GM23248 (cell line): ENCODE results near the gene RAI1. TPM values are rescaled to one million over a fixed set of nuclear protein-coding genes. Genes with fewer than 3 reads are reported as not detected.

Experiments
- DNase-seq: peaks from one replicate; pipeline ENCODE4 v3.0.0-alpha.2; 2015
- H2AFZ ChIP-seq: fragments of 200-600 bp; sonication (generic); 2 replicates; pipeline ENCODE4 v1.6.1; 2016; ENCODE audit warnings: antibody characterized with exemption
- H3F3A ChIP-seq: fragments of 200-600 bp; sonication (generic); 2 replicates; pipeline ENCODE4 v1.6.1; 2016; ENCODE audit warnings: mild to moderate bottlenecking, antibody characterized with exemption, mixed run types; ENCODE audit not compliant: insufficient read depth
- H3K27ac ChIP-seq: fragments of 200-600 bp; sonication (generic); 2 replicates; pipeline ENCODE4 v1.5.1; 2016; ENCODE audit warnings: mild to moderate bottlenecking
- H3K27me3 ChIP-seq: fragments of 200-600 bp; sonication (generic); replicated peaks from 2 replicates; pipeline ENCODE4 v1.6.1; 2016; ENCODE audit warnings: mild to moderate bottlenecking; ENCODE audit not compliant: insufficient read depth
- H3K36me3 ChIP-seq: fragments of 200-600 bp; sonication (generic); 2 replicates; pipeline ENCODE4 v1.6.1; 2016; ENCODE audit warnings: low read depth, mild to moderate bottlenecking
- H3K4me1 ChIP-seq: fragments of 200-600 bp; sonication (generic); 2 replicates; pipeline ENCODE4 v1.6.1; 2016; ENCODE audit warnings: mild to moderate bottlenecking; ENCODE audit not compliant: insufficient read depth
- H3K4me2 ChIP-seq: fragments of 200-600 bp; sonication (generic); one replicate; pipeline ENCODE4 v1.6.1; 2016; ENCODE audit warnings: mild to moderate bottlenecking; ENCODE audit not compliant: unreplicated experiment
- H3K4me3 ChIP-seq: fragments of 200-600 bp; sonication (generic); 2 replicates; pipeline ENCODE4 v1.5.1; 2016; ENCODE audit warnings: mild to moderate bottlenecking
- H3K79me2 ChIP-seq: fragments of 200-600 bp; sonication (generic); 2 replicates; pipeline ENCODE4 v1.6.1; 2016; ENCODE audit warnings: mild to moderate bottlenecking; ENCODE audit not compliant: insufficient read depth
- H3K9ac ChIP-seq: fragments of 200-600 bp; sonication (generic); 2 replicates; pipeline ENCODE4 v1.6.1; 2016; ENCODE audit warnings: mild to moderate bottlenecking
- H3K9me2 ChIP-seq: fragments of 200-600 bp; sonication (generic); 2 replicates; pipeline ENCODE4 v1.6.1; 2016; ENCODE audit warnings: mixed run types, mild to moderate bottlenecking, moderate library complexity; ENCODE audit not compliant: insufficient read depth
- H3K9me3 ChIP-seq: fragments of 200-600 bp; sonication (generic); one replicate; pipeline ENCODE4 v1.6.1; 2017; ENCODE audit warnings: low read depth
- H4K20me1 ChIP-seq: fragments of 200-600 bp; sonication (generic); 2 replicates; pipeline ENCODE4 v1.6.0; 2016; ENCODE audit not compliant: insufficient read depth
- EZH2 ChIP-seq: fragments of 200-600 bp; sonication (generic); IDR thresholded peaks from 2 replicates; pipeline ENCODE4 v1.6.1; 2018; ENCODE audit warnings: antibody characterized with exemption, mild to moderate bottlenecking; ENCODE audit not compliant: insufficient read depth, poor library complexity, severe bottlenecking
- EZH2phosphoT487 ChIP-seq: fragments of 200-600 bp; sonication (generic); IDR thresholded peaks from 2 replicates; pipeline ENCODE4 v1.6.1; 2018; ENCODE audit warnings: antibody characterized with exemption, moderate library complexity, mild to moderate bottlenecking, low read depth; ENCODE audit not compliant: insufficient read depth
- WGBS, 2 experiments: methylation state at CpG; one replicate each; pipeline ENCODE4 v1.1.6; 2015 to 2017; ENCODE audit warnings: low lambda C conversion rate in 2 of 2, low coverage in 1 of 2; ENCODE audit errors: missing lambda C conversion rate in 2 of 2; 5-methylcytosine and 5-hydroxymethylcytosine counted together
- in situ Hi-C: fragments of 300-500 bp; cut with MboI; formaldehyde crosslinking; loops from 2 replicates; pipeline ENCODE4 v1.15.0; 2020
- polyA plus RNA-seq: library from polyadenylated mRNA; unstranded; fragments of >200 nt; fragmentation: Nextera tagmentation; extraction: Ambion mirVana; gene quantifications from 2 replicates; pipeline ENCODE4 v1.2.1, GENCODE V29; 2016
- total RNA-seq: library from RNA; depleted of rRNA; stranded (reverse); fragments of >200 nt; shearing (Covaris generic); gene quantifications from 2 replicates; pipeline ENCODE4 v1.2.3, GENCODE V29; 2014

The RAI1 gene
- total and polyA plus RNA-seq, 2 experiments from 2014 or later, result 5.2 to 9.1 TPM

DNA sequence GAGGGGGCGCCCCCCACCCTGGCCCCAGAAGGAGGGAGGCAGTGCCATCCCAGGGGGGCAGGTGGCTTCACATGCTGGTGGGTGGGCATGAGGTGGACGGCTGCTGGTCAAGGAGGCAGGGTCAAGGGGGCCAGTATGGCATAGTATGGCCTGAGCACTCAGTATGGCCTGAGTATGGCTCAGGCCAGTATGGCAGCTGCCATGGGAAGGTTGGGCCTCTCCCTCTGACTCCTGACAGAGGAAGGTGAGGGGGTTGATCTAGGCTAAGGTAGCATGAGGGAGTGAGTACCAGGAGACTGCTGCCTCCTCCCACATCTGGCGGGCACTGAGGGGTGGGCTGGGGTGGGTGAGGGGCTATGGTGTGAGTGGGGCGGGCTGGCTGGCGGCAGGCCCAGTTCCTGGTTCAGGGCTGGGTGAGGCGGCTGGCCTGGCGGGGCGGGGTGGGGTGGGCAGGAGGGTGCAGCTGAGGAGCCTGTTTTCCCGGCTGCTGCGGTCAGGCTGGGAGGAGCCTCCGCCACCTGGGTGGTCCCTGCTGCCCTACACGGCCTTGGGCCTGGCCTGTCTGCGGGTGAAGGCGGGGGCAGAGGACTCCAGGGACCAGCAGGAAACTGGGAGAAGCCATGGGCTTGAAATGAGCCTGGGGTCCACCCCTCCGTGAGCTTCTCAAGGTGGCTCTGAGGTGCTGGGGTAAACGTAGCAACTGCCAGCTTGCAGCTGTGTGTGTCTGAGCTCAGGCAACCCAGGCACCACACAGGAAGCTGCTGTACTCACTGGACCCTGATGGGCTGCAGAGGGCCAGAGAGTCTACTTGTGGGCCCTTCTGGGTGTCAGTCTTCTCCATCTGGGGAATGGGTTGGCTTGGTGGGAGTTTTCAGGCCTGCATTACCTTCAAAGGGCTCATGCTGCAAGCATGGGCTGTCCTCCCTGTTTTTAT lies 57.0 kb downstream of the RAI1 start:
- Histone ChIP-seq H3K9me2 (no peaks in the 10 kb centered on the region), H3K4me2 (no peak overlapping the region), H3K9ac (no peak overlapping the region), H3K4me1 (peaks cover 42% of the 10 kb centered on the region), H3F3A (peaks cover 14% of the 10 kb centered on the region), H2AFZ (no peak overlapping the region), H3K27me3 (no peaks in the 10 kb centered on the region), H3K79me2 (peaks cover 94% of the 10 kb centered on the region), H3K9me3 (no peaks in the 10 kb centered on the region), H3K4me3 (no peak overlapping the region), H3K36me3 (no peaks in the 10 kb centered on the region), H4K20me1 (no peaks in the 10 kb centered on the region), H3K27ac (no peak overlapping the region)
- 75% methylated on average over 9 to 16 of the region's 16 CpGs for WGBS, 2 experiments
- TF ChIP-seq EZH2phosphoT487 (no peak), EZH2 (no peak)
- DNase-seq, result no peak
- in situ Hi-C loops, result no loop called here

DNA sequence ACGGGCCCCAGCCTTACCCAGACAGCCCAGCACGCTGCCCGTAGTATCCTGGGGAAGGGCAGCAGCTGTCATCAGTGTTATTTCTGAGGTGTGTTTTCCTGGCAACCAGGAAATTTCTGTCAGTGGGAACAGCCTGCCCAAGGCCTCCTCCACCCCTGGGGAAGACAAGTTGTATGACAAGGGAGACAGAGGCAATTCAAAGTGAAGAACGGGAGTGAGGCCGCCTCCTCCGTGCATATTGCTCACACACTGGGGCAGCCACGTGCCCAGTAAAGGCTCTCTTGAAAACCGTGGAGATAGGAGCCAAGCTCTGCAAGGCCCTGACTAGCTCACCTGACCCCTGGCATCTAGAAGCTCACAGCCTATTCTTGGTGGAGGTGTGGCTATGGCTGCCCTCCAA lies 57.6 kb downstream of the RAI1 start:
- H4K20me1 ChIP-seq, result no peaks in the 10 kb centered on the region

DNA sequence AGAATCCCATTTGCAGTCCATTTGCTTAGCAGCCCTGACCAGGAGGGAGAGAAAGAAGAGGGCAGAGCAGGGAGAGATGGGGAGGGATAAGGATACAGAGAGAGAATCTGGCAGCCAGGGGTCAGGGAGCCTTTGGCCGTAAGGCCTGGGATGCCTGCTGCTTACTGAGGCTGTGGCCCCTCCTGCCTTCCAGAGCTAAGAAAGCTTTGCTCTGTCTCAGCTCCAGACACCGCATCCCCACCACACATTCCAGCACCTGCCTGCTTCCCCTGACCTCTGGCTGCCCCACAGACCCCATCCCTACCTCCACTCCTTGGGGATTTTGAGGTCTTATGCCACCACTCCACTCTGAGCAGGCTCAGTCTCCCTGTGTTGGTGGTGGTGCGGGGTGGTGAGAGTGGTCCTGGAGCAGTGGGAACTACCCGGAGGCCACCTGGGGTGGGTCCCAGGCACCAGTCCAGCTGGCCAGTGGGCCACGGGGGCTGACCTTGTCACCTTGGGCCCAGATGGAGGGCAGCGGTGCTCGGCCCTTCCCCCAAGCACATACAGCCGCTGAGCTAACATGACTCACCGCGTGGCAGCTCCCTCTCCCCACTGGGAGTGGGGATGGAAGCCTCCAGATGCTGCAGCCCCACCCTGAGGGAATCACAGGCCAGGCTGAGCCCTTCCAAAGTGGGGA lies 58.3 kb downstream of the RAI1 start:
- 12 to 16% methylated on average over 10 of the region's 10 CpGs for WGBS, 2 experiments
- no peaks in the 10 kb centered on the region for H4K20me1 ChIP-seq
- peaks cover 7% of the 10 kb centered on the region; the same call in 1 of the 2 replicates for H3F3A ChIP-seq
- TF ChIP-seq EZH2phosphoT487 (no peak), EZH2 (no peak)
- in situ Hi-C loops, result no loop called here
- peaks cover 96% of the 10 kb centered on the region for H3K79me2 ChIP-seq
- no peaks in the 10 kb centered on the region for H3K9me2 ChIP-seq
- peak; percentile 86 for DNase-seq
- H3K36me3 ChIP-seq, result no peaks in the 10 kb centered on the region
- no peak overlapping the region for H3K4me3 ChIP-seq
- no peak overlapping the region for H3K27ac ChIP-seq
- H3K4me1 ChIP-seq, result peaks cover 36% of the 10 kb centered on the region
- no peak overlapping the region for H2AFZ ChIP-seq
- peak overlapping the region; percentile 53 for H3K9ac ChIP-seq
- no peaks in the 10 kb centered on the region for H3K9me3 ChIP-seq
- no peaks in the 10 kb centered on the region for H3K27me3 ChIP-seq
- peak overlapping the region; percentile 62 for H3K4me2 ChIP-seq

More for the DNA sequence above, 57.6 kb downstream of the RAI1 start:
- Histone ChIP-seq H3K27me3 (no peaks in the 10 kb centered on the region), H3K4me2 (peak overlapping the region; percentile 62), H3K36me3 (no peaks in the 10 kb centered on the region), H3K9me2 (no peaks in the 10 kb centered on the region), H3K27ac (no peak overlapping the region), H3F3A (peaks cover 7% of the 10 kb centered on the region; the same call in 1 of the 2 replicates), H3K9me3 (no peaks in the 10 kb centered on the region), H3K79me2 (peaks cover 96% of the 10 kb centered on the region), H3K4me1 (peaks cover 36% of the 10 kb centered on the region), H3K4me3 (no peak overlapping the region), H3K9ac (no peak overlapping the region), H2AFZ (no peak overlapping the region)
- TF ChIP-seq EZH2phosphoT487, result no peak
- WGBS, 2 experiments, result 47 to 50% methylated on average over 8 of the region's 8 CpGs
- DNase-seq, result peak; percentile 41
- in situ Hi-C loops, result no loop called here

DNA sequence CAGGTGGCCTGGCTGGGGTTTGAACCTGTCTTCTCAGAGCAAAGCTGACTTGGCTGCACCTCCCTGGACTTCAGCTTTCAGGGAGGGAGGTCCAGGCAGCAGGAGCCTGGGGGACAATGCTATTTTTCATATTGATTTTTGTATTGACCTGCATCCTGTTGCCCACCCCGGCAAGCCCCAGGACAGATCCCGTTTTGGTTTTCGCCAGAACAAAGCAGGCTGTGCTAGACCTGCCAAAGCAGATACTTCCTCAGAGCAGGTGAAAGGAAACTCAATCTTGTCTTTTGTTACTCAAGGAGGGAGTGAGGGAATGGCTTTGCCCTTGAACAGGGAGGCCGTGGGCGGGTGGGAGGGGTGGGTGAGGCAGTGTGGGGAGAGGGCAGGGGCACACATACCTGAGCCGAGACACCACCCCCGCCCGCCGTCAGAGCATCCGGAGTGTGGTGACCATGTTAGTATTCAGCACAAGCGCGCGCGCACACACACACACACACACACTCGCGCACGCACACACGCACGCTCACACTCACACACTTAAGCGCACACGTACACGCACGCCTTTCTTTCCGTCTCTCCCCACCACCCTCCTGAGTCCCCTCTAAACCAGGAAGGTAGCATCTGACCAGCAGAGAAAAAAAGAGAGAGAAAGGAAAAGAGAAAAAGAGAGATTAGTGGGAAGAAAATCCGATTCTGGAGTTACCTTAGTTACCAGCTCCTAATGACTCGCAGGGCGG lies 59.5 kb downstream of the RAI1 start:
- Histone ChIP-seq H3K4me2 (peak overlapping the region; percentile 16), H3F3A (peaks cover 7% of the 10 kb centered on the region; the same call in 1 of the 2 replicates), H3K9ac (peak overlapping the region; percentile 52), H3K9me3 (no peaks in the 10 kb centered on the region), H3K79me2 (peaks cover 96% of the 10 kb centered on the region), H2AFZ (no peak overlapping the region), H4K20me1 (no peaks in the 10 kb centered on the region), H3K27me3 (no peaks in the 10 kb centered on the region), H3K36me3 (no peaks in the 10 kb centered on the region), H3K27ac (peak overlapping the region; percentile 33; the same call in 1 of the 2 replicates), H3K9me2 (no peaks in the 10 kb centered on the region), H3K4me3 (no peak overlapping the region), H3K4me1 (peaks cover 36% of the 10 kb centered on the region)
- no peak for TF ChIP-seq EZH2
- no peak for TF ChIP-seq EZH2phosphoT487
- DNase-seq, result no peak
- 70 to 77% methylated on average over 19 to 27 of the region's 27 CpGs for WGBS, 2 experiments
- in situ Hi-C loops, result no loop called here
